Measurements from ENCODE around the gene KIF3A.

Gene KIF3A

DNA sequence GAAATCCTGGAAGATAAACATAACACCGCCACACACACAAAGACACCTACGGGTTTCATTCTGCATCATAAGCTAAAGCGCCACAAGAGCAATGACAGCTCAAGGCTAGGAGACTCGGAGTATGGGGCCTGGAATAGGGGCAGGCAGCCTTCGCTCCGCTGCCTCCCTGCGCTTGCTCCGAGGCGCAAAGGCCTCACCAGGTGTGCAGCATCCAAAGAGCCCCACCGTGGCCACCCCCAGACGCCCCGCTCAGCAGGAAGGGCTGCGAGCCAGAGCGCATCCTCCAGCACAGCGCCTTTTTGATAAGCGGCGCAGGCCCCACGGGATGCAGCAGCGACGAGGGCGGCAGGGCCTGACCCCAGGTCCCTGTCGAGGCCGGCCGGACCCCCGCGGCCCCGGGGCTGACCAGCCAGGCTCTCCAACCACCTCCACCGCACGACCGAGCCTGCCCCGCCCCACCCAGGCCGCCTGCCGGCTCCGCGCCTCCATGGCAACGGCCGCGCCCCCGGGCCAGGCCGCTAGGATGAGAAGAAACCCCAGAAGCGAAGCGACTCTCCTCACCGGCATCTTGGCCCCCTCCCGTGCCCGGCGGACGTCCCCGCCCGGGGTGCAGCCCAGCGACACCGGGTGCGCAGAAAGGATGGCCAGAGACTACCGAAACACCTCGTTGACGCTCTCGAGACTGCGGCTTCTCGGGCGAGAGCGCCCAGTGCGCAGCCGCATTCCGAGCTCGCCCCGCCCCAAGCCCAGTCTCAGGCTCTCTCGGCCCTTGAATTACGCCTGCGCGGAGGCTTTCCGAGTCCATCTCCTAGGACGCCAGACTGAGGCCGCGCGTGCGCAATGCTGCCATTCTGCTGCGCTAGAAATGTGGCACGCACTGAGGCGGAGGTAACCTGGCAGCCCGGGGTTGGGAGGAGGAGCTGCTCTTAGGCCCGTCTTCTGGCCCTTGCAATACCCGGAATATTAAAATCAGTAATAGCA is at the start of gene KIF3A:
KIF3A (minus strand) TSS at position 694 of the 981 bp plus-strand sequence; CDS start at position 567, 127 bp downstream.
- peak; percentile 97 for DNase-seq

DNA sequence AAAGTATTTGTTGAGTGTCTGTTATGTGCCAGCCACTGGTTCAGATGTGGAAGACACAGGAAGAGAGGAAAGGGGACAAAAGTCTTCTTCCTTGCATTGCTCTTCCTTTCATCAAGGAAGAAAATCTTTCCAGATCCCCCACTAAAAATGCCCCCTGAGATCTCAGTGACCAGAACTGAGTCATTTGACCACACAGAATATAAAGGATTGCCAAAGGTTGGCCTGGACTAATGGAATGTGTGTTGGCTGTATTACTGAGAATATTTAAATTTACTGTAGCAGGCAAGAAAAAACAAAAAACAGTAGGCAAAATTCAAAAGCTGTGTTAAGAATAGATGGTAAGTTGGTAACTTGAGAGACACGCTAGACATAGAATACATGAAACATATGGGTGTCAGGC is 49.7 kb upstream of the KIF3A start:
- no peak for DNase-seq

DNA sequence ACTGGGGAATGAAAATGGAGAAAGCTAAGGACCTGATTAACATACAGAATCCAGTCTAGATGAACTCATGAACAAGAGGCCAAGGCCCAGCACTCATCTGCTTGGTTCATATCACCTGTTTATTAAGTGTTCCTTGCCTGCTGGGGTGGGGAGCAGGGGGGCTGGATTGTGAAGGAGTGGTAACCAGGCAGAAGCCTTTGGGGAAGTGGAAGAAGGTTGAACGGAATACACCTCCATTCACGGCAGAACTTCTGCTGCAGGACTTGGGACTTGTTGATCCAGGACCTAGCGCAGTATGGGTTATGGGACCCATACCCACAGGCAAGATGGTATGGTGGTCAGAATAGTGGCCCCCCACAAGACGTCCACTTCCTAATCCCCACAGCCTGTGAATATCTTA is 48.5 kb upstream of the KIF3A start:
- no peak for DNase-seq

DNA sequence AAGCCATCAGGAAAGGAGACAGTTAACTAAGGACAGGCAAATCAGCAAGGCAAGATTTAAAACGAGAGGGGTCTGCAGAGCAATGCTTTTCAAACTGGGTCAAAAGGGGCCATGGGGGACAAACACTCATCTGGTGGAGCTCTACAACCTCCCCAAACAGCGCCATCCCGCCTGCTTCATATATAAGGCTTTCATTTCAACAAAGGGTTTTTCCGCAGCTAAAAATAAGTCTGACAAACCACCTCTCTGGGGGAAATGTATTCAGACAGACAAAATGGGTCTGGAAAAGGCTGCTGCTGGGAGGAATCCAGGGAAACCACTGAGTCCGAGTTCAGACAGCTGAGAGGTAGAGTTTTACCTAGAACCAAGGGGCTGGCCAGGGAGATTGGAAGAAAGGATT is 48.0 kb upstream of the KIF3A start:
- no peak for DNase-seq

DNA sequence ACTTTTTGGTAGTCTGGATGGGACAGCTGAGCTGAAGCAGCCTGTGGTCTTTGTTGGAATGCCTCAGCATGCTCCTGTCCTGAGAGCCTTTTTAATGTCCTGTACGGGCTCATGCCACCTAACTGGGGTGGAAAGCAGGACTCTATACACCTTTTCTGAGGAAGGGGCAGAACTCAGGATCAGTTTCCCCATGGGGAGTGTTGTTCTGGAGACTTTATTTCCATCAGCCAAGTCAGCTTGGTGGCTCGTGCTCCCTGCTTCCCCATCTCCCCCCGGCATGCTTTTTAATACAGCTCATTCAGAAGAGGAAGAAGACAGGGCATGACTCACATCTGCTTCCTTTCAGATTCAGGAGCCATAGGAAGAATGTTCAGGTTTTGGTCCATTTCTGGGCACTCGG is 44.8 kb upstream of the KIF3A start:
- DNase-seq = no peak

DNA sequence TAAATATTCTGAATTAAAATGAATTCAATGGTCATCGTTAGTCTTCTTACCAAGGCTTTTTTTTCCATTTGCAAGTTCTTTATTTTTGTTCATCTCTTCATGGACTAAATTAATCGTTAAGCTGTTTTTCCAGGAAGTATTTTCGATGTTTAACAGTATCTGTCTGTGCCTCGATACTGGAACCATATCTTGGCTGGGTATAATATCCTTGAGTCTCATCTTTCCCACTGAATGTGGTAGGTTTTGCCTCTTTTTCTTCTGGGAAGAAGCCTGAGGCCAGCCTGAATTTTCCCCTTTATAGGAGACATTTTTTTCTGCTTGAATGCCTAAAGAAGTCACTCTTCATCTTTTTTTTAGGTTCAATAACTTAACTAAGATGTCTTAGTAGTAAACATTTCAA is 43.7 kb upstream of the KIF3A start:
- no peak for DNase-seq

DNA sequence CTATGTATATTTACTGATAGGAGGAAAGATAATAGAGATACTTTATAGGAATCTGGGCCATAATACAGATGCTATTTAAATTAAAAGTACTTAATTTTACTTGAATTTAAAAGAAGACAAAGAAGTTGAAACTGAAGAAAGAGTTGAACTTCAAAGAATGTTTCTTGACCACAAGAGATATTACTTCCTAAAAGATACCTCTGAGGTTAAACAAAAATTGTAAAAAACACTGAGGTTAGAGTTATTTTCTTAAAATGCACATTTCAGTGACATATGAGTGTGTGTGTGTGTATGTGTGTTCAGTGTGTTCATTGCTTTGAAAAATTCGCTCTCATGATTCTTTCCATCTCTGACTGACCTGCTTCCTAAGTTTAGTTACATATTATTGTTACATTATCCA is 43.2 kb upstream of the KIF3A start:
- DNase-seq = no peak

DNA sequence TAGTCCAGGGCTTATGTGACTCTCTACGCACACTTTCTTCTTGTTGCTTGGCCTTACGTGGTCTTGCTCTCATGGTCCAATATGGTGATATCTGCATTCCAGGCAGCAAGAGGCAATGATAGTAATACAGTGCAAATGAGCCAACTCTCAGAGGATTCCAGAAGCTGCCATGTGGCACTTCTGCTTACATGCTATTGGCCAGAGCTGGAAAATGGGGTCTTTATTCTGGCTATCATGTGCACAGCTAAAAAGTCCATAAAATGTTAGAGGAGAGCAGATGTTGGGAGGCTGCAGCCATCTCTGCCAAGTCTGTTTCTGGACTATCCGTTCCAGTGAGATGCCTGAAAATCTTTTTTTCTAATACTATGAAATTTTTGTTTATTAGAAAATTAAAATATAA is 42.6 kb upstream of the KIF3A start:
- no peak for DNase-seq

DNA sequence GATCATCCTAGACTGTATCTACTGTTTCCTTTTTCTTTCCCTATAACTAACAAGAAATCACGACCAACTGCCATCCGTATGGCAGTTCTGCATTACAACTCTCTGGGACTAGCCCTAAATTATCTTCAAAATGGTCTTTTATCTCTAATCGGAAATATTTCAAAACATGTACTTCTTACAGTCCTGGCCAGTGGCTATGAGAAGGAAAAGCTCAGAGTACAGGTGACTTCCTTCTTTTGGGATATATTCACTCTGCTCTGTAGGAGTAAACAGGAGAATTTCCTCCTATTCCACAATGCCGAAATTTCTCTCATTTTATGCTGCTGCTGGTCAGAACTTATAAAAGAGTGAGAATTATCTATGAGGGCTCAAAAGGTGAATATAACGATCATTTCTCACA is 41.5 kb upstream of the KIF3A start:
- no peak for DNase-seq

DNA sequence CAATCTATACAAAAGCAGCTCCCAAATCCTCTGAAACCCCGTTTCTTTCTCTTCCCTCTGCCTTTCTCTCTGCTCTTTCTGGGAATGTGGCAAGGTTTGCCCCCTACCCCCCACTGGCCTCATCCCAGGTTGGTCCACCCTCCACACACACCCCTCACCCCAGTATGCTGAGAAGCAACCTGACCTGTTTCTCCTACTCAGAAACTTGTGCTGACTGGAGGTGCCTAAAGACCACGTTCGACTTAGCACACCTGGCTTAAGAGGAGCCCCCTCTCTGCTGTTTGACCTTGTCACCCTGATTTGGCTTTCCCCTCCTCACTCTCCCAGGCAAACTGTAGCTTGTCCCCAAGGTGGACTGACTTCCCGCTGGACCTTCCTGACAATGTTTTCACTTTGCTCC is 40.8 kb upstream of the KIF3A start:
- DNase-seq = no peak

DNA sequence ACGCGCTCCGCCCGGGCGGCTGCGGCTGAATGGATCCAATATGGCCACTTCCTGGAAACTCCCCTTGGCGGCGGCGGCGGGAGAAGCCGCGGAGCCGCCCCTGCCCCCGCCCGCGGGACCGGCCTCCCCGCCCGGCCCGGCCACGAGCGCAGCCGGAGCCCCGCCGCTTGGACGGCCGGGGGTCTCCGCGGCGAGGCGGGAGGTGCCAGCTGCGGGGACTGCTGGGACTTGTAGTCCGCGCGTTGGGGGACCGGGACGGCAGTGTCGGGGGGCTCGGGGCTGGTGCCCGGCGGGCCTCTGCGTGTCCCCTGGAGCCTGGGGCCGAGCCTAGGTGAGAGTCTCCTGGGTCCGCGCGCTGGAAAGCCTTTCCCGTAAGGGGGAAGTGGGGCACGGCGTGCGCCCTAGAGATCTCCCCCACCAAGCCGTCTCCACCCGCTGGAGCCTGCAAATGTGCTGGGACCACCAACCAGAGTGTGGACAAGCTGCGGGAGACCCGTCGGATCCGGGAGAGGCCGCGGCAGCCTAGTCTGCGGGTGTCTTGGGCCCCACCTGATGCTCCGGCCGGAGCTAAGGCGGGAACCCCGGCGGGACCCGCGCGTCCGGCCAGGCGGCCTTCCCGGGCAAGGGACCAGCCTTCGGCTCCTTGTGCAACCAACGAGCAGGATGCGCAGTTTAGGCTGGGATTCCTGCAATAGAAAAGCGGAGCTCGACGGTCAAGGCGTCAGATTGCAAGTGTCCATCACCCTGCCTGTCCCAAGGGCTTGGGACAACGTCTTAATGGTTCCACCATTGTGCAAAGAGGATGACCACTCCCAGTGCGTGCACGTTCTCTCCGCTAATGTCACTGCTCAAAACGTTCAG is 40.1 kb upstream of the KIF3A start, which contains the start of gene SEPTIN8:
SEPTIN8 (minus strand) TSS at position 31 of the 861 bp plus-strand sequence. CDS start 102 bp downstream, outside the sequence.
- DNase-seq = peak; percentile 43

DNA sequence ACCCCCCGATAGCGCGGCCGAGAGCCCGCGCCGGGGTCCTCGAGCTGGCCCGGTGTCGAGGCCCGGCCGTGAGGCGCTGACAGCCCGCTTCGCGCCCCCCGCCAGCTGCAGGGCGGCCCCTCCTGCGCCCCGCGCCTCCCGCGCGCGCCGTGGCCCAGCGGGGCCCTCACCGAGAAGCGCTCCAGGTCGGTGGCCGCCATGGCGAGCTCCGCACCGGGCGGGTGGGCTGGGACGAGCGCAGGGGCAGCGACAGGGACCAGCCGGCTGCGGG is 39.5 kb upstream of the KIF3A start:
- DNase-seq = no peak

DNA sequence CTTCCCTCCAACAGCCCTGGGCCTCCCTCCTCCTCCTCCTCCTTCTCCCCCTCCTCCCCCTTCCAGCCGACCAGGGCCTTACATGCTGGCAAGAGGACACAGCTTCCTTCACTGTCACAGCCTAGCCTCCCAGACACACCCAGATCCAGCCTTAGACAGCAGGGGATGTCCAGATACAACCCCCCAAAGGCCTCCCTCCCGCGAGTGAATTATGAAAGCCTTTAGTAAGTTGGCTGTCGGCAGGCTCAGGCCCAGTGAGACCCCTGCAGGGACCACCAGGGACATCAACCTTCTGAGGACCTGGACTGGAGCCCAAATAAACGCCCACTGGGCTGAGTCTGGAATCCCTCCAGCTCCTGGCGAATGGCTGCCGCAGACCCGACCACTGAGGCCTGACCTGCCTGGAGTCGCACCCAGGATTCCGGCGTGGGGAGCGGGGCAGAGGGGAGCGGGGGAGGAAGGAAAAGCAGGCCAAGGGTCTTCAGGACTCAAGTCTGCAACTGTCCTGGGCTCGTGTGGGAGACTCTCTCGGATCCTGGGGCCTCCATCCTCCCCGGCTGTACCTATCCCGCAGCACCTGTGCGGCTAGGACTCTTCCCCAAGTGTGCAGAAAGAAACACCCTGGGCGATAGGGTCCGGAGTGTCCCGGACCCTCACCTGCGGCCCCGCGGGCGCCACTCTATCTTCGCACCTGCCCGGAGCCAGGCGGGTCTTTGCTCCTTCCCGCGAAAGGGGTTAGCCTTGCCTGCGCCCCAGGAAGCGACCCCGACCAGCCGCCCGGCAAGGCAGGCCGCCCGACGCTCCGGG is 39.0 kb upstream of the KIF3A start:
- DNase-seq = peak; percentile 62

DNA sequence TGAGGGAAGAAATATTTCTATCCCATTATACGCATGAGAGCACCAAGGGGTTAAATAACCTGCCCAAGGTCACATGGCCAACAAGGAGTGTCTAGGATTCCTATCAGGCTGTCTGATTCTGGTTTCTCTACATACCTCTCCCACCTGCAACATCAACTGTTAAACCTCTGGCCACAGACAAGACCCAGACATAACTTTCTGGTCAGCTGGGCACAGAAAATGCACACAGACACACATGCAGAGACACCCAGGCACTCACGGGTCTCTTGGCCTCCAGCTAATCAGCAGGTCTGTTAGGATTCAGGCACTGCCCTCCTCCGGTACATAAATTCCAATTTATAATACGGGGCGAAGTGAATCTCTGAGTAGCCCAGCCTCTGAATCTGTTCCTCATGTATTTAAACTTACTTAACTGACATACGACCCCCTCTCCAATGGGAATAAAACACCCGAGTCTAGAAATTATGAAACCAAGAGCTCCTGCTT is 38.2 kb upstream of the KIF3A start:
- DNase-seq = no peak

DNA sequence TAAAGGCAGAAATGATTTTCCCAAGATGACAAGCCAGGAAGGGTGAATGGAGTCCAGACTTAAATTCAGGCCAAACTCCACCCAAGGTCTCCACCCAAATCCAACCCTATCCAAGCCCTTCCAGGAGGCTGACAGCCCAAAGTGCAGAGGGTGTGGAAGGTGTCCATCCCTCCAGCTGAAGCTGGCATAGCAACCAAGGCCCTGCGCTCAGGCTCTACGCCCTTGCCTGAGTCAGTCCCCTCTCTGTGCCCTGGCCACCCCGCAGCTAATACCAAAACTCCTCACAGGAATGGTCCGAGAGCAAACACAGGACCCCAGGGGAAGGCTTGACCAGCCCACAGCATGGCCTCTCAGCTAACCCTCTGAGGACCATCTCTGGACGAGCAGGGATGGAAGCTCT is 37.5 kb upstream of the KIF3A start:
- DNase-seq = no peak

DNA sequence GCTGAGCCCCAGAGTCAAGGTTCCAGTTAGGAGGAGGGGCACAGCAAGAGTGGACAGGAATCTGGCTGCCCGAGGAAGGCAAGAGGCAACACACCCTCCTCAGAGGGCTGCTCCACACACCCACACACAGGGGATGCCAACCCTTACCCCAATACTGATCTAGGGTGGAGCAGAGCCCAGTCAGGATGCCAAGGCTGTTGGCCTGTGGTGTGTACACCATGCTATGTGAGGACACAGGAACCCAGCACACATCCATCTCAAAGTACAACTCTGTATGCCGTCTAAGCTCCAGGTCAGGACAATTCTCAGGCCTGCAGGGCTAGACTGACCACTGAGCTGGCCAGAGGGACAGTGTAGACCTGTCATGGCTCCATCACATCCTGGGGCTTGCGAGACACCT is 37.1 kb upstream of the KIF3A start:
- DNase-seq = no peak

DNA sequence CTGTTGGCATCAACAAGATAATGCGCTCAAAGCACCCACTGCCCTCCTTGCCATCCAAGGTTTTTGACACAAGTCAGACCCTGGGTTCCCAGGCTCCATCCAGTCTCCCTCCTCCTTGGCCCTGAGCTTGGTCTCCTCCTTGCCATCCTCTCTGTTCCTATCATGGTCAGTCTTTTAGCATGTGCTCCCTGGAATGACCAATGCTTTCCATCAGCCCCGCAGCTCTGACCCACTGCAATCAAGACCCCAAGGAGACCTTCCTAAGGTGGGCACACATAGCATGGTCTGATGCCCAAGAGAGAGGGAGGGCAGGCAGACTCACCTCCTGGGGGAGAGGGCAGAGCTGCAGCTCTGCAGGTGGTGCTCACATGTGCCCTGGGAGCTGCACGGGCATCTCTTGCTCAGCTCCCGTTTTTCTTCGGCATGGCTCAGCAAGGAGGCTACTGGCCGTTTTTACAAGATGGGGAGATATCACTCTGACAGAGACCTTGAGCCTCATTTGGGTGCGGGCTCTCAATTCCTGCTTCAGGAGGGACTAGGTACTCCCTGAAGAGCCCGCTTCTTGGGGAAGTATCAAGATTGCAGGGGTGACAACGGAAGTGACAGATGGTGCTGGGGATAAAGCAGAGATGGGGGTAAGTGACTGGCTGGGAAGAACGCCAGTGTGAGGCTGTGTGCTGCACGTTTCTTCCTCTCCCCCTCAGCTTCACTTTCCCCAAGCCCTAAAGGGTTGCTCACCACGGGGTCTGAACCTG is 36.4 kb upstream of the KIF3A start:
- no peak for DNase-seq

DNA sequence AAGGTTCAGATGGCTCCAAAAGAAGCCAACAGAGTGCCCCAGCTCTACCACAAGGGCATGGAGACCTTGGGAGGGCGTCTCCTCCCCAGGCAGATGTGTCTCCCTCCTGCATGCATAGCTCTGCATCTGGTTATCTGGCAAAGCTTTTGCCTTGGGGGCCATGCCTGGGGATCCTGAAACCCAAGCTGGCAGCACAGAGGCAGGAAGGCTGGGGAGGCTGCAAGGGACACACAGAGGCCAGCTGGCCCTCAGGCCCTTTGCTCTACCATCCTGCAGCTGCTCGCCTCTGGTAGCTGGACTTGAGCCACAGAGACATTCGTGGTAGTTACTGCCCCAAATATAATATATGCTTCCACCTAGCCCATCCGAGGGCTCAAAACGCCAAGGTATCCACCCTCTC is 35.8 kb upstream of the KIF3A start:
- no peak for DNase-seq

DNA sequence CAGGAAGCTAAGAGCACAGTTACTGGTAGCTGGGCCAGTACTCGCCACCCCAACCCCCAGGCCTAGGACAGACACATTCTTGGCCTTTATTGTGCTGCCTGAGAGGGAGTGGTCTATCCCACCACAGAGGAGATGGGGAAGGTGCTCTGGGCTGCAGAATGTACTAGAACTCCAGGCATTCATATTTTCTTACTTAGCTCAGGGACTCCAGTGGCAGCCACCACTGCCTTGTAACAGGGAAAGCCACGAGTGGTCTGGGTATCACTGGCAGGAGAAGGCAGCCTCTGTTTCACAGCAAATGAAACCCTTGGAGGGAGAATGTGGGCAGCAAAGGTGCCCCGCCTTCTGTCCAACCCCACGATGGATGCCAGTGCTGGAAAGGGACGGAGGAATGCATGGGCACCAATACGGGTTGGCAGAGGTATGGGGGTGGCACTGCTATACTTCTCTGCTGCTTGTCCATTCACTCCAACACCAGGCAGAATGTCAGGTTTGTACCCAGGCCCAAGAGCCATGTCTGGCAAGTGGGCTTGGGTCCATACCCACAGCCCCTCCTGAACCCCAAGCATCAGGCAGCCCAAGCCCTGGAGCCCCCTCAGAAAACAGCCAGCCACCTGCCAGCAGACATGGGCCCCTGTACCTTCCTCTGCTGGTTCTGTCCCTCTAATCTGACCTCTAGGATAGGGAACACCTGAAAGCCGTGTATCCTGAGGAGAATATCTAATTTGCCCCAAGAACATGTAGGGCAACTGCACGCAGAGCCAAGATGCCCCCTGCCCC is 35.1 kb upstream of the KIF3A start:
- DNase-seq = no peak

DNA sequence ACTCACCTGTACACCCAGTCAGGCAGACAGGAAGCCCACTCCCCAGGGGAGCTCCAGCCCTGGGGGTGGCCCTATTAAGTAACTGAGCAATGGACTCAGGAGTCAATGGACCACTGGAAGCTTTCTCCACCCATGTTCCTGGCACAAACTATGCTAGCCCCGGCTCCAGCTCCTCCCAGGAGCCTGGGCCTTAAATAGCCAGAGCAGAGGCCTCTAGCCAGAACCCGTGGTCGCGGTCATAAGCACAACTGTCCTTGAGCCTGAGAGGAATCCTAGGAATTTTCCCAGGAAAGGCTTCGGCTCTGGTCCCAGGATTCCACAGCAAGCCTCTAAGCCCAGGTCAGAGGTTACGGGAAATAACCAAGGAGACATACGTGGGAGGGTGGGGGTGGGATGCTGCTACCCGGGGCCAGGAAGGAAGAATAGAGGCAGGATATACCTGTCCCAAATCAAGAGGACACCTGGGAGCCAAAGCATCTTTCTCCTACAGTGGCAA is 34.2 kb upstream of the KIF3A start:
- DNase-seq = no peak

DNA sequence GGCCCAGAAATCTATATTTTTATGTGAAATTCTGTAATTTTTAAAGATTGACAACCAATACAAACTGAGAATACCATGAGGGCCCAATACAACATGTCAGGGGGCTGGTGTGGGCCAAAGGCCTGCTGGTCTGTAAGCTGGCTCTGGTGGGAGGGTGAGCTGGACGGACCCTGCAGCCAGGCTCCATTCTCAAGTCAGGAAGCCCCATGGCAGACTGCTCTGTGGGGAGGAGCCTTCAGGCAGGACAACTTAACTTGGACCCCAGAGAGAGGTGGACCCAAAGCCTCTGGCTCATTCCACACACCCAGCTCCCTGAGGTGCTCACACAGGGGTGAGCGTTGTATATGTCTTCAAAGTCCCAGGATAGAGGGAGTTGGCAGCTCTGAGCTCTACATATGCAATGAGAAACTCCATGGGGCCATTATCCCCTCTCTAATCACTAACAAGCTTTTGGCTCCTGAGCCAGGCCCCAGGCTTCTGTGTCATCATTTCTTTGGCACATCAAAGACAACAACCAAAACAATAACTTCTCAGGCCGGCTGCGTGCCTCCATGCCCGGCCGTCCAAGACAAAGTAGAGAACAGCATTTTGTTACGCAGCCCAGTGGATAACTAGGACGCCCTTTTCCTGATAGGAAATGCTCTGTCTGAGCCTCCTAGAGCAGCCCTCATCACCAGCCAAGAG is 33.3 kb upstream of the KIF3A start:
- no peak for DNase-seq
